ENCODE measurements around the gene ATP8B3. TPM values are rescaled to one million over a fixed set of nuclear protein-coding genes. Genes with fewer than 3 reads are reported as not detected.

Gene ATP8B3
- total and polyA plus RNA-seq, 9 of the 15 experiments (the other 6 are each of a cell fraction or from before 2014, with no cell fraction given) = 1.2 to 12.3 (median 3.8) TPM

DNA sequence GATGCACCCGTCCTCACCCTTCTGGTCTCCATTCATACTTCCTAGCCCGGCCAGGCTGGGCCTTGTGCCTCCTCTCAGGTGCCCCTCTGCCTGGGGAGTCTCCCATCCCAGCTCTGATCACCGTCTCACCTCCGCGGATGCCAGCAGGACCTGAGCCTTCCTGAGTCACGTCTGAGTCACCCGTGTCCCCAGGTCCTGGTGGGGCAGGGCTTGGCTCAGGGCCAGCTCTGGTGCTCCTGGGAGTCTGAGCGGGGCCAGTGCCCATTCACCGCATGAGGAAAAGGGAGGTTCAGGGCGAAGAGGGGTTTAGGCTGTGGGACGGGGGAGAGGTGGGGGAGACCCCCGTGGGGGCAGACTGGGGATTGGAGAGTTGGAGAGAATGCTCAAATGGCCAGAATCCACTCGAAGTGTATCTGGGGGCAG lies 593 bp downstream of the ATP8B3 start (continued):
- TF ChIP-seq, protein P1, sequence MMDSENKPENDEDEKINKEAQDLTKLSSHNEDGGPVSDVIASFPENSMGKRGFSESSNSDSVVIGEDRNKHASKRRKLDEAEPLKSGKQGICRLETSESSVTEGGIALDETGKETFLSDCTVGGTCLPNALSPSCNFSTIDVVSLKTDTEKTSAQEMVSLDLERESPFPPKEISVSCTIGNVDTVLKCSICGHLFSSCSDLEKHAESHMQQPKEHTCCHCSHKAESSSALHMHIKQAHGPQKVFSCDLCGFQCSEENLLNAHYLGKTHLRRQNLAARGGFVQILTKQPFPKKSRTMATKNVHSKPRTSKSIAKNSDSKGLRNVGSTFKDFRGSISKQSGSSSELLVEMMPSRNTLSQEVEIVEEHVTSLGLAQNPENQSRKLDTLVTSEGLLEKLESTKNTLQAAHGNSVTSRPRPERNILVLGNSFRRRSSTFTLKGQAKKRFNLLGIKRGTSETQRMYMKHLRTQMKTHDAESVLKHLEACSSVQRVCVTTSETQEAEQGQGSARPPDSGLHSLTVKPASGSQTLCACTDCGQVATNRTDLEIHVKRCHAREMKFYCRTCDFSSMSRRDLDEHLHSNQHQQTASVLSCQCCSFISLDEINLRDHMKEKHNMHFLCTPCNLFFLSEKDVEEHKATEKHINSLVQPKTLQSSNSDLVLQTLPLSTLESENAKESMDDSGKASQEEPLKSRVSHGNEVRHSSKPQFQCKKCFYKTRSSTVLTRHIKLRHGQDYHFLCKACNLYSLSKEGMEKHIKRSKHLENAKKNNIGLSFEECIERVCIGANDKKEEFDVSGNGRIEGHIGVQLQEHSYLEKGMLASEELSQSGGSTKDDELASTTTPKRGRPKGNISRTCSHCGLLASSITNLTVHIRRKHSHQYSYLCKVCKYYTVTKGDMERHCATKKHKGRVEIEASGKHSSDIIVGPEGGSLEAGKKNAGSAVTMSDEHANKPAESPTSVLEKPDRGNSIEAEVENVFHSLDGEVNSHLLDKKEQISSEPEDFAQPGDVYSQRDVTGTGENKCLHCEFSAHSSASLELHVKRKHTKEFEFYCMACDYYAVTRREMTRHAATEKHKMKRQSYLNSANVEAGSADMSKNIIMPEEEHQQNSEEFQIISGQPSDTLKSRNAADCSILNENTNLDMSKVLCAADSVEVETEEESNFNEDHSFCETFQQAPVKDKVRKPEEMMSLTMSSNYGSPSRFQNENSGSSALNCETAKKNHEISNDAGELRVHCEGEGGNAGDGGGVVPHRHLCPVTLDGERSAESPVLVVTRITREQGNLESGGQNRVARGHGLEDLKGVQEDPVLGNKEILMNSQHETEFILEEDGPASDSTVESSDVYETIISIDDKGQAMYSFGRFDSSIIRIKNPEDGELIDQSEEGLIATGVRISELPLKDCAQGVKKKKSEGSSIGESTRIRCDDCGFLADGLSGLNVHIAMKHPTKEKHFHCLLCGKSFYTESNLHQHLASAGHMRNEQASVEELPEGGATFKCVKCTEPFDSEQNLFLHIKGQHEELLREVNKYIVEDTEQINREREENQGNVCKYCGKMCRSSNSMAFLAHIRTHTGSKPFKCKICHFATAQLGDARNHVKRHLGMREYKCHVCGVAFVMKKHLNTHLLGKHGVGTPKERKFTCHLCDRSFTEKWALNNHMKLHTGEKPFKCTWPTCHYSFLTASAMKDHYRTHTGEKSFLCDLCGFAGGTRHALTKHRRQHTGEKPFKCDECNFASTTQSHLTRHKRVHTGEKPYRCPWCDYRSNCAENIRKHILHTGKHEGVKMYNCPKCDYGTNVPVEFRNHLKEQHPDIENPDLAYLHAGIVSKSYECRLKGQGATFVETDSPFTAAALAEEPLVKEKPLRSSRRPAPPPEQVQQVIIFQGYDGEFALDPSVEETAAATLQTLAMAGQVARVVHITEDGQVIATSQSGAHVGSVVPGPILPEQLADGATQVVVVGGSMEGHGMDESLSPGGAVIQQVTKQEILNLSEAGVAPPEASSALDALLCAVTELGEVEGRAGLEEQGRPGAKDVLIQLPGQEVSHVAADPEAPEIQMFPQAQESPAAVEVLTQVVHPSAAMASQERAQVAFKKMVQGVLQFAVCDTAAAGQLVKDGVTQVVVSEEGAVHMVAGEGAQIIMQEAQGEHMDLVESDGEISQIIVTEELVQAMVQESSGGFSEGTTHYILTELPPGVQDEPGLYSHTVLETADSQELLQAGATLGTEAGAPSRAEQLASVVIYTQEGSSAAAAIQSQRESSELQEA (IDR thresholded peaks at IDR 0.05; ENCODE audit: low read depth) = no peak
- TF ChIP-seq, protein P2, sequence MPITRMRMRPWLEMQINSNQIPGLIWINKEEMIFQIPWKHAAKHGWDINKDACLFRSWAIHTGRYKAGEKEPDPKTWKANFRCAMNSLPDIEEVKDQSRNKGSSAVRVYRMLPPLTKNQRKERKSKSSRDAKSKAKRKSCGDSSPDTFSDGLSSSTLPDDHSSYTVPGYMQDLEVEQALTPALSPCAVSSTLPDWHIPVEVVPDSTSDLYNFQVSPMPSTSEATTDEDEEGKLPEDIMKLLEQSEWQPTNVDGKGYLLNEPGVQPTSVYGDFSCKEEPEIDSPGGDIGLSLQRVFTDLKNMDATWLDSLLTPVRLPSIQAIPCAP (CRISPR knock-in tag; IDR thresholded peaks at IDR 0.05; ENCODE audit: borderline replicate concordance) = no peak
- TF ChIP-seq, protein P3, sequence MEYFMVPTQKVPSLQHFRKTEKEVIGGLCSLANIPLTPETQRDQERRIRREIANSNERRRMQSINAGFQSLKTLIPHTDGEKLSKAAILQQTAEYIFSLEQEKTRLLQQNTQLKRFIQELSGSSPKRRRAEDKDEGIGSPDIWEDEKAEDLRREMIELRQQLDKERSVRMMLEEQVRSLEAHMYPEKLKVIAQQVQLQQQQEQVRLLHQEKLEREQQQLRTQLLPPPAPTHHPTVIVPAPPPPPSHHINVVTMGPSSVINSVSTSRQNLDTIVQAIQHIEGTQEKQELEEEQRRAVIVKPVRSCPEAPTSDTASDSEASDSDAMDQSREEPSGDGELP (CRISPR knock-in tag; IDR thresholded peaks at IDR 0.05; ENCODE audit: borderline replicate concordance) = no peak
- TF ChIP-seq, protein P4, sequence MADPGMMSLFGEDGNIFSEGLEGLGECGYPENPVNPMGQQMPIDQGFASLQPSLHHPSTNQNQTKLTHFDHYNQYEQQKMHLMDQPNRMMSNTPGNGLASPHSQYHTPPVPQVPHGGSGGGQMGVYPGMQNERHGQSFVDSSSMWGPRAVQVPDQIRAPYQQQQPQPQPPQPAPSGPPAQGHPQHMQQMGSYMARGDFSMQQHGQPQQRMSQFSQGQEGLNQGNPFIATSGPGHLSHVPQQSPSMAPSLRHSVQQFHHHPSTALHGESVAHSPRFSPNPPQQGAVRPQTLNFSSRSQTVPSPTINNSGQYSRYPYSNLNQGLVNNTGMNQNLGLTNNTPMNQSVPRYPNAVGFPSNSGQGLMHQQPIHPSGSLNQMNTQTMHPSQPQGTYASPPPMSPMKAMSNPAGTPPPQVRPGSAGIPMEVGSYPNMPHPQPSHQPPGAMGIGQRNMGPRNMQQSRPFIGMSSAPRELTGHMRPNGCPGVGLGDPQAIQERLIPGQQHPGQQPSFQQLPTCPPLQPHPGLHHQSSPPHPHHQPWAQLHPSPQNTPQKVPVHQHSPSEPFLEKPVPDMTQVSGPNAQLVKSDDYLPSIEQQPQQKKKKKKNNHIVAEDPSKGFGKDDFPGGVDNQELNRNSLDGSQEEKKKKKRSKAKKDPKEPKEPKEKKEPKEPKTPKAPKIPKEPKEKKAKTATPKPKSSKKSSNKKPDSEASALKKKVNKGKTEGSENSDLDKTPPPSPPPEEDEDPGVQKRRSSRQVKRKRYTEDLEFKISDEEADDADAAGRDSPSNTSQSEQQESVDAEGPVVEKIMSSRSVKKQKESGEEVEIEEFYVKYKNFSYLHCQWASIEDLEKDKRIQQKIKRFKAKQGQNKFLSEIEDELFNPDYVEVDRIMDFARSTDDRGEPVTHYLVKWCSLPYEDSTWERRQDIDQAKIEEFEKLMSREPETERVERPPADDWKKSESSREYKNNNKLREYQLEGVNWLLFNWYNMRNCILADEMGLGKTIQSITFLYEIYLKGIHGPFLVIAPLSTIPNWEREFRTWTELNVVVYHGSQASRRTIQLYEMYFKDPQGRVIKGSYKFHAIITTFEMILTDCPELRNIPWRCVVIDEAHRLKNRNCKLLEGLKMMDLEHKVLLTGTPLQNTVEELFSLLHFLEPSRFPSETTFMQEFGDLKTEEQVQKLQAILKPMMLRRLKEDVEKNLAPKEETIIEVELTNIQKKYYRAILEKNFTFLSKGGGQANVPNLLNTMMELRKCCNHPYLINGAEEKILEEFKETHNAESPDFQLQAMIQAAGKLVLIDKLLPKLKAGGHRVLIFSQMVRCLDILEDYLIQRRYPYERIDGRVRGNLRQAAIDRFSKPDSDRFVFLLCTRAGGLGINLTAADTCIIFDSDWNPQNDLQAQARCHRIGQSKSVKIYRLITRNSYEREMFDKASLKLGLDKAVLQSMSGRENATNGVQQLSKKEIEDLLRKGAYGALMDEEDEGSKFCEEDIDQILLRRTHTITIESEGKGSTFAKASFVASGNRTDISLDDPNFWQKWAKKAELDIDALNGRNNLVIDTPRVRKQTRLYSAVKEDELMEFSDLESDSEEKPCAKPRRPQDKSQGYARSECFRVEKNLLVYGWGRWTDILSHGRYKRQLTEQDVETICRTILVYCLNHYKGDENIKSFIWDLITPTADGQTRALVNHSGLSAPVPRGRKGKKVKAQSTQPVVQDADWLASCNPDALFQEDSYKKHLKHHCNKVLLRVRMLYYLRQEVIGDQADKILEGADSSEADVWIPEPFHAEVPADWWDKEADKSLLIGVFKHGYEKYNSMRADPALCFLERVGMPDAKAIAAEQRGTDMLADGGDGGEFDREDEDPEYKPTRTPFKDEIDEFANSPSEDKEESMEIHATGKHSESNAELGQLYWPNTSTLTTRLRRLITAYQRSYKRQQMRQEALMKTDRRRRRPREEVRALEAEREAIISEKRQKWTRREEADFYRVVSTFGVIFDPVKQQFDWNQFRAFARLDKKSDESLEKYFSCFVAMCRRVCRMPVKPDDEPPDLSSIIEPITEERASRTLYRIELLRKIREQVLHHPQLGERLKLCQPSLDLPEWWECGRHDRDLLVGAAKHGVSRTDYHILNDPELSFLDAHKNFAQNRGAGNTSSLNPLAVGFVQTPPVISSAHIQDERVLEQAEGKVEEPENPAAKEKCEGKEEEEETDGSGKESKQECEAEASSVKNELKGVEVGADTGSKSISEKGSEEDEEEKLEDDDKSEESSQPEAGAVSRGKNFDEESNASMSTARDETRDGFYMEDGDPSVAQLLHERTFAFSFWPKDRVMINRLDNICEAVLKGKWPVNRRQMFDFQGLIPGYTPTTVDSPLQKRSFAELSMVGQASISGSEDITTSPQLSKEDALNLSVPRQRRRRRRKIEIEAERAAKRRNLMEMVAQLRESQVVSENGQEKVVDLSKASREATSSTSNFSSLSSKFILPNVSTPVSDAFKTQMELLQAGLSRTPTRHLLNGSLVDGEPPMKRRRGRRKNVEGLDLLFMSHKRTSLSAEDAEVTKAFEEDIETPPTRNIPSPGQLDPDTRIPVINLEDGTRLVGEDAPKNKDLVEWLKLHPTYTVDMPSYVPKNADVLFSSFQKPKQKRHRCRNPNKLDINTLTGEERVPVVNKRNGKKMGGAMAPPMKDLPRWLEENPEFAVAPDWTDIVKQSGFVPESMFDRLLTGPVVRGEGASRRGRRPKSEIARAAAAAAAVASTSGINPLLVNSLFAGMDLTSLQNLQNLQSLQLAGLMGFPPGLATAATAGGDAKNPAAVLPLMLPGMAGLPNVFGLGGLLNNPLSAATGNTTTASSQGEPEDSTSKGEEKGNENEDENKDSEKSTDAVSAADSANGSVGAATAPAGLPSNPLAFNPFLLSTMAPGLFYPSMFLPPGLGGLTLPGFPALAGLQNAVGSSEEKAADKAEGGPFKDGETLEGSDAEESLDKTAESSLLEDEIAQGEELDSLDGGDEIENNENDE (IDR thresholded peaks at IDR 0.05; ENCODE audit: low read depth, low read length) = no peak
